ENCODE measurements around the gene PPP1R12C.

DNA sequence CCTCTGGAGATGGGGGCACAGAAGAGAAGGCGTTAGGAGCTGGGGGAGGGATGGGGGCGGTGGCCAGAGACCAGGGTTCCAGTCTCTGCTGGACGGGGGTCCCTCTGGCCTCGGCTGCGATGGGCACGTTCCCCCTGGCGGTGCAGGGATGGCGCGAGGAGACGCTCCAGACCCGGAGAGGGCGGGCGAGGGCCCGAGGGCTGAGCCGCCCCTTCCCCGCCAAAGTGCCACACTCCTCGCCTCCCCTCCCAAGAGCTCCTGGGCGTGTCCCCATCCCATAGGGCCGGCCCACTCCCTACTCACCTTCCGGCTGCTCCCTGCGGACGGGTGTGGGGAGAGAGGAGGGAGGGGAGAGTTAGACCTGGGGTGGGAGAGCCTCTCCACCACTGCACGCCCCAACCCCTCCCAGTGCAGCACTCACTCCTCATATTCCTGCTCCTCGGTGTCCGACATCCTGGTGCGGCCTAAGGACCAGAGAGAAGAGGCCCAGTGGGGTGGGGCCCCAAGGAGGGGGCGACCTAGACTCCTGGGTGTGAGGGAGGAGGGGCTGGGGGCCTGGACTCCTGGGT, 29.4 kb upstream of the PPP1R12C start:
- TF ChIP-seq, protein P1, sequence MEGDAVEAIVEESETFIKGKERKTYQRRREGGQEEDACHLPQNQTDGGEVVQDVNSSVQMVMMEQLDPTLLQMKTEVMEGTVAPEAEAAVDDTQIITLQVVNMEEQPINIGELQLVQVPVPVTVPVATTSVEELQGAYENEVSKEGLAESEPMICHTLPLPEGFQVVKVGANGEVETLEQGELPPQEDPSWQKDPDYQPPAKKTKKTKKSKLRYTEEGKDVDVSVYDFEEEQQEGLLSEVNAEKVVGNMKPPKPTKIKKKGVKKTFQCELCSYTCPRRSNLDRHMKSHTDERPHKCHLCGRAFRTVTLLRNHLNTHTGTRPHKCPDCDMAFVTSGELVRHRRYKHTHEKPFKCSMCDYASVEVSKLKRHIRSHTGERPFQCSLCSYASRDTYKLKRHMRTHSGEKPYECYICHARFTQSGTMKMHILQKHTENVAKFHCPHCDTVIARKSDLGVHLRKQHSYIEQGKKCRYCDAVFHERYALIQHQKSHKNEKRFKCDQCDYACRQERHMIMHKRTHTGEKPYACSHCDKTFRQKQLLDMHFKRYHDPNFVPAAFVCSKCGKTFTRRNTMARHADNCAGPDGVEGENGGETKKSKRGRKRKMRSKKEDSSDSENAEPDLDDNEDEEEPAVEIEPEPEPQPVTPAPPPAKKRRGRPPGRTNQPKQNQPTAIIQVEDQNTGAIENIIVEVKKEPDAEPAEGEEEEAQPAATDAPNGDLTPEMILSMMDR (IDR thresholded peaks at IDR 0.05; ENCODE audit: low read depth, low read length): no peak
- TF ChIP-seq, protein P2, sequence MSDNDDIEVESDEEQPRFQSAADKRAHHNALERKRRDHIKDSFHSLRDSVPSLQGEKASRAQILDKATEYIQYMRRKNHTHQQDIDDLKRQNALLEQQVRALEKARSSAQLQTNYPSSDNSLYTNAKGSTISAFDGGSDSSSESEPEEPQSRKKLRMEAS (IDR thresholded peaks at IDR 0.05; ENCODE audit: low read depth, low read length): no peak

Measured in NB4 (cell line).